Measurements from ENCODE around the gene DMD.

Gene DMD

DNA sequence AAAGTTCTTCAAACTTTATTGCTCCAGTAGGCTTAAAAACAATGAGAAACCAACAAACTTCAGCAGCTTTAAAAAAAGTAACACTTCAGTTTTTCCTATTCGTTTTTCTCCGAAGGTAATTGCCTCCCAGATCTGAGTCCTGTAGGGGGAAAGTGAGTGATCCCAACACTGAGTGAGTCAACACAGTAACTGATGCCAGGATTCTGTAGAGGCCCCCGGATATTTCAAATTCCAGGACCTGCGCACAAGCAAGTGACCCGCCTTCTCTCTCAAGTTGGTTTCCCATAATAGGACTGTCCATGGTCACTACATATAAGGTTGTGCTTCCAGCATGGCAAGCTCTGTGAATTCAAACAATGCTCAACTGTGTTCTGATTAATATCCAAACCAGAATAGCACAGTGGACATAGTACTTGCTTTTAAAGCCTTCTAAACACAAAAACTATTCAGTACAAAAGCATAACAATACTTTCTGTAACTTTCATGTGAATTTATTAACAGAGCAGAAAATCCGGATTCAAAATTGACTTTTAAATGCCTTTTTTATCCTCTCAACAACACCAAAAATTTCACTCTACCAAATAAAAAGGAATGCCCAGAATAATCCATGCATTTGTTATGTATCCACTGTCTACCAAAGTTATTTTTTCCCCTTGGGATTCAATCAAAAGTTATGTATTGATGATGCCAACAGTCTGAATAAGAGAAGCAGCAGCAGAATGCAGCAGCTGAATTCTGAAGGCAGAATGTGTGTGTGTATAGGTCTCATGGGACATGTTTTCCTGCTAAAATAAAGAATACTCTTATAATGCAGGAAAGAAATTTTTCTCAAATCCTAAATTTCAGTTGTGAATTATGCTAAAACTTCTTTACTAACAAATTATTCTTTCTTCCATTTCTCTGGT, at the start of gene DMD:
TSS of gene DMD (minus strand) at position 194 of the 905 bp plus-strand sequence. CDS start 237 bp downstream, outside the sequence.
- peak within 1 kb of the TSS; percentile 35 to 51 for H3K4me3 ChIP-seq (replicated peaks in 1 of 2; ENCODE audit: low read depth in 2 of 2, low read length in 2 of 2)
- TF ChIP-seq, protein P1, sequence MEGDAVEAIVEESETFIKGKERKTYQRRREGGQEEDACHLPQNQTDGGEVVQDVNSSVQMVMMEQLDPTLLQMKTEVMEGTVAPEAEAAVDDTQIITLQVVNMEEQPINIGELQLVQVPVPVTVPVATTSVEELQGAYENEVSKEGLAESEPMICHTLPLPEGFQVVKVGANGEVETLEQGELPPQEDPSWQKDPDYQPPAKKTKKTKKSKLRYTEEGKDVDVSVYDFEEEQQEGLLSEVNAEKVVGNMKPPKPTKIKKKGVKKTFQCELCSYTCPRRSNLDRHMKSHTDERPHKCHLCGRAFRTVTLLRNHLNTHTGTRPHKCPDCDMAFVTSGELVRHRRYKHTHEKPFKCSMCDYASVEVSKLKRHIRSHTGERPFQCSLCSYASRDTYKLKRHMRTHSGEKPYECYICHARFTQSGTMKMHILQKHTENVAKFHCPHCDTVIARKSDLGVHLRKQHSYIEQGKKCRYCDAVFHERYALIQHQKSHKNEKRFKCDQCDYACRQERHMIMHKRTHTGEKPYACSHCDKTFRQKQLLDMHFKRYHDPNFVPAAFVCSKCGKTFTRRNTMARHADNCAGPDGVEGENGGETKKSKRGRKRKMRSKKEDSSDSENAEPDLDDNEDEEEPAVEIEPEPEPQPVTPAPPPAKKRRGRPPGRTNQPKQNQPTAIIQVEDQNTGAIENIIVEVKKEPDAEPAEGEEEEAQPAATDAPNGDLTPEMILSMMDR (IDR thresholded peaks at IDR 0.05; ENCODE audit: low read depth, low read length) = peak; percentile 7
- DNase-seq (ENCODE audit: low read depth in 2 of 2) = peak; percentile 93

DNA sequence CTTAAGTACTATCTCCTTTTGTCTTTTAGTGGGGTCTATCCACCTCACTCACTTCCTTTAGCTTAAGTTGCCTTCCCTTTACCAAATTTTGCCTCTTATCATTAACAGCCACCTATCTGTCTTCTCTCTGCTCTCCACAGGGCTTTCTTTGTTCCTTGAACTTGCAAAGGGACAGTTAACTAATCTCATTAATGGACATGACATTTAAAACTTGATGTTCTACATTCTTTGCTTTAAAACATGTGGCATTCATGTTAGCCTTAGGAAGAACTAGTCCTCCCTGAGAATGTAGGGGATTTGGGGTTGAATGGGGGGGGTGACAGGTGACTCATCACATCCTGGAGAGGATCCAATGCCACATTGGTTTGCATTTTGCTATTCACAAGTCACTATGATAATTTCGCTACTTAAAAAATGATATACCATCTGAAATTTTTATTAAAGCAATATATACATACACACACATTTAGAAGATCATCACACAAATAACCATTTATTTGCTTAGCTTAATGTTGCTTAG, 41.0 kb upstream of the DMD start:
- peak; percentile 0 to 11 for DNase-seq (ENCODE audit: low read depth in 2 of 2)
- no peak overlapping the region for H3K4me3 ChIP-seq (replicated peaks in 1 of 2; ENCODE audit: low read depth in 2 of 2, low read length in 2 of 2)
- TF ChIP-seq, protein P1 (IDR thresholded peaks at IDR 0.05; ENCODE audit: low read depth, low read length) = no peak

DNA sequence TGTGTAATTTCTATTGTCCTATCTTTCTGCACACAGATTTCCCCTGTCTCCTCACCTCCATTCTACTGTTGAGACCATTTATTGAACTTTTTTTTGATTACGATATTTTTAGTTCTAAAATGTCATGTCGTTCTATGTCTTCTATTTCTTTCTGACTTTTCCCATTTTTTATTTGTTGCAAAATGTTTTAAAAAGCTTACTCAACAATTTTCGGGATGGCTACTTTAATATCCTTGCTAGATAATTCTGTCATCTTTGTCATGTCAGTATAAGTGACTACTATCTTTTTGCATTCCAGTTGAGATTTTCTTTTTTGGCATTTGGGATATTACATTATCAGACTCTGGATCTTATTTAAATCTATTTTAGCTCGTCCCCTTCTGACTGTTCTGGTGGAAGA, 7.5 kb upstream of the DMD start:
- no peak overlapping the region for H3K4me3 ChIP-seq (replicated peaks in 1 of 2; ENCODE audit: low read depth in 2 of 2, low read length in 2 of 2)
- TF ChIP-seq, protein P1 (IDR thresholded peaks at IDR 0.05; ENCODE audit: low read depth, low read length) = no peak
- no peak for DNase-seq (ENCODE audit: low read depth in 2 of 2)

DNA sequence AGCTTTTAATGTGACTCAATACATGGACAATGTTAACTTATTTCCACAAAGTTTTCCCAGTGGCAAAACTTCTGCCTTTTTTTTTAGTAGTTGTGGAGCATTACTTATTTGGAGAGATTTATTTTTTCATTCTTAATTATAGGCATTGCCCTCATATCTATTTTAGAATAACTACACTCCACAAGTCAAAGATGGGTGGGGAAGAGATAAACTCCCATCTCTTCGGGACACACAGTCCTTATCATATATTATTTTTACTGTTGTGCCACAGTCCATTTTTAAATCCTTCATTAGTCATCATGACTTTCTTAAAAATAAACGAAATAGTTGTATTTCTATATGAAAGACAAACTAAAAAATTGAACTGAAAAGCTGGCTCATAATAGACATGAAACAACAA, 1.2 kb downstream of the DMD start:
- H3K4me3 ChIP-seq (replicated peaks in 1 of 2; ENCODE audit: low read depth in 2 of 2, low read length in 2 of 2) = peak overlapping the region; percentile 35 to 51
- TF ChIP-seq, protein P1 (IDR thresholded peaks at IDR 0.05; ENCODE audit: low read depth, low read length) = no peak
- no peak for DNase-seq (ENCODE audit: low read depth in 2 of 2)

DNA sequence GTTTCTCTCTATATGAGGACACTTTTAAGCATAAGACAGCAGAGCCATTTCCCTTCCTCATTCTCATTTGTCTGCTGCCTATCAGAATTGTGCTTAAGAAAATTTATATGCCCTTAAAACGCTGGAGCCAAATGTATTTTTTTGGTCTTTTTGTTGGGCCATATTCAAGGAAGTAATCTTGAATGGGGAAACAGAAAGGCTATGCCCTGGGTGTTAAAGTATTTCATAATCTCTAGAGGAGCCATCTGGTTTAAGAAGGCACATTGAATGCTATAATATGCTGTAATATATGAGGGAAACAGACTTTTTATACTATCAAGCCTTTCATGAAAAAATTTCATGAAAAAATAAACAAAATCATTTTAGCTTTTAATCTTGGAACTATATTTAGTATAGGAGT, 4.3 kb downstream of the DMD start:
- peak; percentile 46 to 53 for DNase-seq (ENCODE audit: low read depth in 2 of 2)
- TF ChIP-seq, protein P1 (IDR thresholded peaks at IDR 0.05; ENCODE audit: low read depth, low read length) = no peak
- no peak overlapping the region for H3K4me3 ChIP-seq (replicated peaks in 1 of 2; ENCODE audit: low read depth in 2 of 2, low read length in 2 of 2)

DNA sequence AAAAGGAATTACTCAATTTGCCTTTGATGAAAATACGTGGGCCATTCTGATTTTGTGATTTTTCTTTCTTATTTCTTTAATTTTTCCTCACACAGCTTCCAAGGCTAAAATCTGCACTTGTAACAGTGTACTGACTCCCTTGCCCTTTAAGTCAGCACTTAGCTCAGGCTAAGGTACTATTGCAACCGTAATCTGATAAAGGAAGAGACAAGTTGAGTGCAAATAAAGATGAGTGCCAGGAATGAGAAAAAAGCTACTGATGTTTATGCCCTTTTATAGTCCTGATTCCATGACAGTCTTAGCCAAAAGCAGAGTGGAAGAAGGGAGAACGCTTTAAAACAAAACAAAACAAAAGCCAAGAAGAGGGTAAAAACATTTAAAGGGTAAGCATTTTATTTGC, 6.0 kb downstream of the DMD start:
- TF ChIP-seq, protein P1 (IDR thresholded peaks at IDR 0.05; ENCODE audit: low read depth, low read length) = no peak
- H3K4me3 ChIP-seq (replicated peaks in 1 of 2; ENCODE audit: low read depth in 2 of 2, low read length in 2 of 2) = peak overlapping the region in 1 of 2 donors; percentile 21
- DNase-seq (ENCODE audit: low read depth in 2 of 2) = peak in 1 of 2 donors; percentile 40
